Measurements from ENCODE around the gene HES3. TPM values are rescaled to one million over a fixed set of nuclear protein-coding genes. Genes with fewer than 3 reads are reported as not detected.
A peak's percentile ranks its signal among the peaks of the same experiment; 100 is the strongest.

Gene HES3
- total RNA-seq, 1 donor from 2014 or later: not detected

GRCh38 chr1:6245869-6246496 lies 2.0 kb downstream of the HES3 start:
- no peak for DNase-seq (ENCODE audit: extremely low spot score, unreplicated experiment)
- Mint-ChIP-seq H3K9me3 (no peaks in the 10 kb centered on the region), H3K4me1 (ENCODE audit: unreplicated experiment) (peaks cover 14% of the 10 kb centered on the region), H3K36me3 (no peaks in the 10 kb centered on the region), H3K4me3 (peak overlapping the region; percentile 84), H3K27me3 (peaks cover 74% of the 10 kb centered on the region), H3K27ac (no peak overlapping the region)
- TF ChIP-seq CTCF (conservative IDR thresholded peaks at IDR 0.05): no peak

- H3K27ac Mint-ChIP-seq: peak overlapping the region; percentile 68
- TF ChIP-seq CTCF (conservative IDR thresholded peaks at IDR 0.05): peak; percentile 98
- no peaks in the 10 kb centered on the region for H3K9me3 Mint-ChIP-seq
- DNase-seq (ENCODE audit: extremely low spot score, unreplicated experiment): peak; percentile 92
- H3K4me1 Mint-ChIP-seq (ENCODE audit: unreplicated experiment): peaks cover 7% of the 10 kb centered on the region
- H3K36me3 Mint-ChIP-seq: no peaks in the 10 kb centered on the region
- peak overlapping the region; percentile 84 for H3K4me3 Mint-ChIP-seq
- H3K27me3 Mint-ChIP-seq: peaks cover 73% of the 10 kb centered on the region
Observed at GRCh38 chr1:6246497-6247467, 2.8 kb downstream of the HES3 start.

- Mint-ChIP-seq H3K4me1 (ENCODE audit: unreplicated experiment) (peaks cover 7% of the 10 kb centered on the region), H3K27me3 (peaks cover 79% of the 10 kb centered on the region), H3K36me3 (no peaks in the 10 kb centered on the region), H3K4me3 (no peak overlapping the region), H3K9me3 (no peaks in the 10 kb centered on the region), H3K27ac (no peak overlapping the region)
- no peak for TF ChIP-seq CTCF (conservative IDR thresholded peaks at IDR 0.05)
- no peak for DNase-seq (ENCODE audit: extremely low spot score, unreplicated experiment)
Observed at GRCh38 chr1:6247651-6248050, 3.7 kb downstream of the HES3 start.

GRCh38 chr1:6248161-6248776 lies 4.3 kb downstream of the HES3 start:
- H3K9me3 Mint-ChIP-seq: no peaks in the 10 kb centered on the region
- no peak for DNase-seq (ENCODE audit: extremely low spot score, unreplicated experiment)
- no peak overlapping the region for H3K27ac Mint-ChIP-seq
- peaks cover 77% of the 10 kb centered on the region for H3K27me3 Mint-ChIP-seq
- H3K4me1 Mint-ChIP-seq (ENCODE audit: unreplicated experiment): peaks cover 7% of the 10 kb centered on the region
- no peak overlapping the region for H3K4me3 Mint-ChIP-seq
- TF ChIP-seq CTCF (conservative IDR thresholded peaks at IDR 0.05): no peak
- H3K36me3 Mint-ChIP-seq: no peaks in the 10 kb centered on the region

GRCh38 chr1:6248932-6249738 lies 5.2 kb downstream of the HES3 start:
- H3K9me3 Mint-ChIP-seq: no peaks in the 10 kb centered on the region
- H3K27me3 Mint-ChIP-seq: peaks cover 69% of the 10 kb centered on the region
- no peak overlapping the region for H3K27ac Mint-ChIP-seq
- no peak for DNase-seq (ENCODE audit: extremely low spot score, unreplicated experiment)
- no peaks in the 10 kb centered on the region for H3K36me3 Mint-ChIP-seq
- no peak for TF ChIP-seq CTCF (conservative IDR thresholded peaks at IDR 0.05)
- peaks cover 7% of the 10 kb centered on the region for H3K4me1 Mint-ChIP-seq (ENCODE audit: unreplicated experiment)
- H3K4me3 Mint-ChIP-seq: no peak overlapping the region
